Peyer's patch (tissue), 4 donors: Measurements from ENCODE around the gene GDPD5. TPM values are rescaled to one million over a fixed set of nuclear protein-coding genes. Genes with fewer than 3 reads are reported as not detected.
A peak's percentile ranks its signal among the peaks of the same experiment; 100 is the strongest.

Source experiments
- DNase-seq, 3 donors: peaks; one replicate each; pipeline ENCODE4 v3.0.0-alpha.2; 2017 to 2019
- H3K27ac ChIP-seq, 4 donors: fragments of 200-600 bp; sonication (generic); one replicate each; pipeline ENCODE4 v1.5.1; 2016 to 2019
- H3K27me3 ChIP-seq, 2 donors: fragments of 200-600 bp; sonication (generic); one replicate each; pipeline ENCODE4 v1.5.1; 2019
- H3K36me3 ChIP-seq, 3 donors: fragments of 200-600 bp; sonication (generic); one replicate each; pipeline ENCODE4 v1.5.1; 2016 to 2019
- H3K4me1 ChIP-seq, 4 donors: fragments of 200-600 bp; sonication (generic); one replicate each; pipeline ENCODE4 v1.5.1; 2016 to 2019
- H3K4me3 ChIP-seq, 4 donors: fragments of 200-600 bp; sonication (generic); 1 replicate in 3 of 4; 2 replicates in 1 of 4; pipeline ENCODE4 v1.5.1; 2016 to 2019; ENCODE audit warnings: mild to moderate bottlenecking in 1 of 4
- H3K9me3 ChIP-seq, 4 donors: fragments of 200-600 bp; sonication (generic); one replicate each; pipeline ENCODE4 v1.5.1; 2016 to 2019; ENCODE audit warnings: mild to moderate bottlenecking in 1 of 4
- CTCF ChIP-seq, 6 experiments: fragments of 450-650 bp in 4 of 6; fragments of 200-600 bp in 2 of 6; sonication (generic) in 1 of 6; IDR thresholded peaks; one replicate each; pipeline ENCODE4 v1.5.1; 2017 to 2019; ENCODE audit warnings: antibody characterized with exemption in 6 of 6, mild to moderate bottlenecking in 3 of 6, moderate library complexity in 1 of 6
- POLR2A ChIP-seq, 2 donors: fragments of 450-650 bp; IDR thresholded peaks; one replicate each; pipeline ENCODE4 v1.5.1; 2017; ENCODE audit warnings: antibody characterized with exemption in 2 of 2, mild to moderate bottlenecking in 2 of 2, moderate library complexity in 2 of 2
- total RNA-seq, 4 donors: library from RNA; depleted of rRNA; stranded (reverse); fragments of >200 nt; gene quantifications; one replicate each; pipeline ENCODE4 v1.1.0, GENCODE V29; 2016

Gene GDPD5
- total RNA-seq, 4 donors from 2014 or later = 2.5 to 48.9 (median 22.2) TPM

- Histone ChIP-seq H3K4me1 (peaks cover 0 to 74% (median 8%) of the 10 kb centered on the region in 4 donors), H3K27me3 (no peaks in the 10 kb centered on the region), H3K27ac (peak overlapping the region; percentile 87 to 97 (median 94)), H3K36me3 (peaks cover 0 to 2% (median 0%) of the 10 kb centered on the region in 3 donors), H3K9me3 (no peaks in the 10 kb centered on the region), H3K4me3 (peak overlapping the region; percentile 72 to 76 (median 74))
- DNase-seq = no peak
- no peak for TF ChIP-seq POLR2A (IDR thresholded peaks at IDR 0.05)
- no peak for TF ChIP-seq CTCF (IDR thresholded peaks at IDR 0.05)
Measured at GRCh38 chr11:75561426-75562047, 35.8 kb upstream of the GDPD5 start.

- no peak for DNase-seq
- Histone ChIP-seq H3K36me3 (no peaks in the 10 kb centered on the region), H3K27me3 (no peaks in the 10 kb centered on the region), H3K27ac (peak overlapping the region in 1 of 4 donors; percentile 92), H3K4me3 (no peak overlapping the region), H3K9me3 (no peaks in the 10 kb centered on the region), H3K4me1 (peaks cover 0 to 66% (median 6%) of the 10 kb centered on the region in 4 donors)
- no peak for TF ChIP-seq CTCF (IDR thresholded peaks at IDR 0.05)
- no peak for TF ChIP-seq POLR2A (IDR thresholded peaks at IDR 0.05)
Measured at GRCh38 chr11:75560644-75561043, 34.9 kb upstream of the GDPD5 start.

- H3K27ac ChIP-seq = peak overlapping the region; percentile 61 to 86 (median 76)
- peaks cover 0 to 59% (median 6%) of the 10 kb centered on the region in 4 donors for H3K4me1 ChIP-seq
- DNase-seq = peak in 1 of 3 donors; percentile 62
- peak in 1 of 2 donors; percentile 14 for TF ChIP-seq POLR2A (IDR thresholded peaks at IDR 0.05)
- no peak for TF ChIP-seq CTCF (IDR thresholded peaks at IDR 0.05)
- no peaks in the 10 kb centered on the region for H3K27me3 ChIP-seq
- no peaks in the 10 kb centered on the region for H3K36me3 ChIP-seq
- H3K4me3 ChIP-seq = peak overlapping the region in 1 of 4 donors; percentile 8
- no peaks in the 10 kb centered on the region for H3K9me3 ChIP-seq
Measured at GRCh38 chr11:75558939-75559843, 33.5 kb upstream of the GDPD5 start.

- peak overlapping the region in 1 of 4 donors; percentile 8 for H3K4me3 ChIP-seq
- no peak for TF ChIP-seq POLR2A (IDR thresholded peaks at IDR 0.05)
- TF ChIP-seq CTCF (IDR thresholded peaks at IDR 0.05) = no peak
Measured at GRCh38 chr11:75557666-75558494, 32.1 kb upstream of the GDPD5 start.

GRCh38 chr11:75556275-75556674 is 30.5 kb upstream of the GDPD5 start:
- TF ChIP-seq POLR2A (IDR thresholded peaks at IDR 0.05) (no peak), CTCF (IDR thresholded peaks at IDR 0.05) (no peak)
- no peaks in the 10 kb centered on the region for H3K9me3 ChIP-seq
- no peak overlapping the region for H3K4me3 ChIP-seq
- no peak overlapping the region for H3K27ac ChIP-seq
- no peaks in the 10 kb centered on the region for H3K36me3 ChIP-seq
- H3K4me1 ChIP-seq = peaks cover 0 to 40% (median 4%) of the 10 kb centered on the region in 4 donors
- H3K27me3 ChIP-seq = no peaks in the 10 kb centered on the region
- no peak for DNase-seq

More at GRCh38 chr11:75557666-75558494, 32.1 kb upstream of the GDPD5 start:
- H3K27ac ChIP-seq = peak overlapping the region; percentile 61 to 86 (median 76)
- H3K4me1 ChIP-seq = peaks cover 0 to 46% (median 4%) of the 10 kb centered on the region in 4 donors
- H3K27me3 ChIP-seq = no peaks in the 10 kb centered on the region
- H3K36me3 ChIP-seq = no peaks in the 10 kb centered on the region
- DNase-seq = no peak
- H3K9me3 ChIP-seq = no peaks in the 10 kb centered on the region
